ENCODE measurements around the gene CDC42. TPM values are rescaled to one million over a fixed set of nuclear protein-coding genes. Genes with fewer than 3 reads are reported as not detected.
A peak's percentile ranks its signal among the peaks of the same experiment; 100 is the strongest.

The CDC42 gene
- polyA plus RNA-seq, 3 donors from 2014 or later = 220 to 600 (median 473) TPM

DNA sequence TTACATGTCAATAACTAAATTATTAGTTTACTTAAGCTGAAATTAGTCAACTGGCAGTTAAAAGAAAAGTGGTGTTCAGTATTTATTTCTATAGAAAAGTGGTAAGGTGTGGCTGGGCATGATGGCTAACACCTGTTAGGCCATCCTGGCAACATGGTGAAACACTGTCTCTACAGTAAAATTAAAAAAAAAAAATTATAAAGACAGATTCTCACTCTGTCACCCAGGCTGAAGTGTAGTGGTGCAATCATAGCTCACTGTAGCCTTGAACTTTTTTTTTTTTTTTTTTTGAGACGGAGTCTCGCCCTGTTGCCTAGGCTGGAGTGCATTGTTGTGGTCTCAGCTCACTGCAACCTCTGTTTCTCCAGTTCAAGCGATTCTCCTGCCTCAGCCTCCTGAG, 57.5 kb downstream of the CDC42 start:
- H3K4me3 Mint-ChIP-seq = peak overlapping the region in 1 of 5 donors; percentile 8
- H3K27me3 Mint-ChIP-seq (ENCODE audit: low read depth in 3 of 3) = peaks cover 0 to 3% (median 0%) of the 10 kb centered on the region in 3 donors
- no peaks in the 10 kb centered on the region for H3K9me3 Mint-ChIP-seq
- H3K4me1 Mint-ChIP-seq = peaks cover 74 to 78% of the 10 kb centered on the region in 2 donors
- no peak for DNase-seq
- H3K36me3 Mint-ChIP-seq = peaks cover 3 to 11% (median 4%) of the 10 kb centered on the region in 3 donors
- peak overlapping the region in 4 of 6 donors; percentile 24 to 63 (median 48) for H3K27ac Mint-ChIP-seq

DNA sequence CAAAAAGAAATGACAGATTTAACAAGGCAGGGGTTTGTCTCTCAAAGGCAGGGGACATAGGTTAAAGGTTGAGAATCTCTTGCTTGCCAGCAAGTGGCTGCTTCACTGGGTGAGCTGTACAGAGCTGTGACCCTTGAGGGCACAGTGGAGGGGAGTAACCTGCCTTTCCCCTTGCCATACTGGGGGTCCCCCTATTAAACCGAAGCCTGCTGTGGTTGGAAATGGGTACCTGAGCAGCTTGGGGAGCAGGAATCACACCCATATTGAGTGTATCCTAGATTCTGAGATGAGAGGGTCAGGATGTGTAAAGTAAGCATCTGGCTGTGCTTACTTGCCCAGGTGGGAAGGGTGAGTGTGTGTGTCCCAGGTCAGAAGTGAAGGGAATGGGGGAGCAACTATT, 58.6 kb downstream of the CDC42 start:
- Mint-ChIP-seq H3K27me3 (ENCODE audit: low read depth in 3 of 3) (peaks cover 0 to 2% (median 0%) of the 10 kb centered on the region in 3 donors), H3K4me3 (no peak overlapping the region), H3K4me1 (peaks cover 69 to 78% of the 10 kb centered on the region in 2 donors), H3K27ac (peak overlapping the region in 5 of 6 donors; percentile 45 to 83 (median 75)), H3K9me3 (no peaks in the 10 kb centered on the region), H3K36me3 (peaks cover 3 to 16% (median 4%) of the 10 kb centered on the region in 3 donors)
- DNase-seq = no peak

DNA sequence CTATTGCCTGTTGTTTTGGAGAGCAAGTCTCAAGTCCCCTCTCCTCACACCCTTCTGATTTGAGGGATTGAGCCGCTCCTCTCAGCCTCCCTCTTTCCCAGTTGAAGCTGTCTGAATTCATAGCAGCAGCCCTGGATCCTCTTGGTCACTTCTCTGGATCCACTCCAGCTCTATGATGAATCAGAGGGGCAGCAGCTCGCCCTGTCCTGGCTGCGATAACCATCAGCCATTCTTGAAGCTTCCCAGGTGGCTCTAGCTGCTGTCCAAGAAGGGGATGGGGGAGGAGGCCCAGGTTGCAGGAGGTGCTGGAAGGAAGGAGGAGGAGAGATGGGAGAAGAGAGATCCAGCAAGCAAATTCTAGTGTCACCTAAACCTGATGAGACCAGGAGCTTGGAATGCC, 59.1 kb downstream of the CDC42 start:
- Mint-ChIP-seq H3K27me3 (ENCODE audit: low read depth in 3 of 3) (peaks cover 0 to 2% (median 0%) of the 10 kb centered on the region in 3 donors), H3K27ac (peak overlapping the region in 5 of 6 donors; percentile 45 to 81 (median 75)), H3K4me3 (no peak overlapping the region), H3K4me1 (peaks cover 69 to 78% of the 10 kb centered on the region in 2 donors), H3K9me3 (no peaks in the 10 kb centered on the region), H3K36me3 (peaks cover 3 to 16% (median 4%) of the 10 kb centered on the region in 3 donors)
- DNase-seq = no peak

DNA sequence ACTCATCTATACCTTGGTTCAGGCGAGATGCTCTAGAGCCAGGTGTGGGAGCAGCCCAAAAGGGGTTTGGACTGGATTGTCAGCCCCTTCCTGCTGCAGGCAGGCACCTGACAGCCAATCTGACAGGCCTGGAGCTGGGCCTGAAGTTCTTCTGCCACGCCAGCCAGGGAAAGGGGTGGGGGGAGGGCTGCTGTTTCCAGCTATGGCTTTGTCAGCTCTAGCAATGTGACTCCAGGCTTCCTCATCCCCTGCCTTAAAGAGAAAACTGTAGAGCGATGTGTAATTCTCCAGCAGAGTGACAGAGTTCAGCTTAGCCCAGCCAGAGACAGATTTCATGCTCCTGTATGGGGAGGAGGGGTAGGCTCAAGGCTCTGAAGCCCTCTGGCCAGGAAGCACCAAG, 60.0 kb downstream of the CDC42 start:
- Mint-ChIP-seq H3K9me3 (no peaks in the 10 kb centered on the region), H3K27ac (peak overlapping the region; percentile 37 to 81 (median 53)), H3K27me3 (ENCODE audit: low read depth in 3 of 3) (peaks cover 0 to 2% (median 2%) of the 10 kb centered on the region in 3 donors), H3K4me3 (no peak overlapping the region), H3K4me1 (peaks cover 68 to 80% of the 10 kb centered on the region in 2 donors), H3K36me3 (peaks cover 3 to 16% (median 4%) of the 10 kb centered on the region in 3 donors)
- DNase-seq = no peak

DNA sequence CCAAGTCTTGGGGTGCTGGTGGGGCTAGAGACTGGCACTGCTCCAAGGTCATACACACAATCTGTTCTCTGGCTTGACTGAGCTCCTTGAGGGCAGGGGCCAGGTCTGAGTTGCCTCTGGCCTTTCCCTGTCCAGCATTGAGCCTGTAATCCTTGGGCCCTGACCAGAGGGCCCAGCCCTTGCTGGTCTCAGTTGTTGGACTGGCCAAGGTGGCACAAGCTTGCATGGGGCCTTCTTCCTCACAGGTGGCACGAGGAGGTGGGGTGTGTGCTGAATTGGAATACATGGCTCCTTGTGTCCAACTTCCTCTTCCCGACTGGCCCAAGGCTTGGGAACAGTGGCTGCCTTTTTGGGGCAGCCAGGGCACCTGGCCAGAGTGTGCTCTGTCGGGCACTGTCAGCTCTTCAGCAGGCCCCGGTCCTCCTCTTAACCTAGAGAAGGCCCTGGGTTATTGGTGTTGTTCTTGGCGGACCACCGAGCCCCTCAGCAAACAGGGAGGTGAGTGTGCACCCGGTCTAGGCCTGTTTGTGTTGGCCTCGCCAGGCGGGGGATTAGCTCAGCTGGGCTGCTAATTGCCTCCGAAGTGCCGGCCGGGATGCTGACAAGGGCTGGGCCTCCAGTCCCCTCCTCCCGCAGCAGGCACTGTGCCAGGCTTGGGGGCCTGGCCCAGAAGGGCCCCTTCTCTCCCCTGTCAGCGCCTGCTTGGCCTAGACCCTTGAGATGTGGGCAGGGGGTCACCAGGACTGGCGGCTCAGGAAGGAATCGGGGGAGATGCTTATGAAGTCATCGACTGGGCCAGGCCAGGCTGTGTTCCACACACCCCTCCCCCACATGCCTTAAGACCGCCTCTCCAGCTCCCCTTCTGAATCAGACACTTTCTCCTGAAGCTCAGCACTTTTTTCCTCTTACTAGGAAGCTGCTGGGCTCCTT, 61.8 kb downstream of the CDC42 start:
- peaks cover 0 to 18% (median 6%) of the 10 kb centered on the region in 3 donors for H3K36me3 Mint-ChIP-seq
- DNase-seq = no peak
- no peak overlapping the region for H3K4me3 Mint-ChIP-seq
- no peaks in the 10 kb centered on the region for H3K9me3 Mint-ChIP-seq
- H3K4me1 Mint-ChIP-seq = peaks cover 64 to 77% of the 10 kb centered on the region in 2 donors
- H3K27me3 Mint-ChIP-seq (ENCODE audit: low read depth in 3 of 3) = peaks cover 2% of the 10 kb centered on the region in 3 donors
- peak overlapping the region; percentile 44 to 84 (median 54) for H3K27ac Mint-ChIP-seq

DNA sequence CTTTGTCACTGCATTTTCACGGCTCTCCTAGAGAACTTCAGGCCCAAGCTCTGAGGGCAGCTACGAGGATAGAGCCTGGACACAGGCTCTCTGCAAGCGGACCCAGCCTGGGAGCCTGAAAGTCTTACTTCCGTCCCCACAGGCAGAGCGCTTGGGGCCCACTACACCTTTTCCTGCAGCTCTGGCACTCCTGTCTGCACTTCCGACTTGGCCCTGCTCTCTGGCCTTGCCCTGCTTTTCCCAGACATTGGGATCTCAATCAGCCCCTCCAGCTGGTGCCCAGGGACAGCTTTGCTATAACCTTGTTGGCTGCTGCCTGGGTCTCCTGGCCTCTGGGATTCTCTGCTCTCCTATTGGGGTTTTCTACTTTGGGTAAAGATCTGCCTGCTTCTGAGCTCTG, 62.8 kb downstream of the CDC42 start:
- Mint-ChIP-seq H3K36me3 (peaks cover 0 to 21% (median 8%) of the 10 kb centered on the region in 3 donors), H3K27me3 (ENCODE audit: low read depth in 3 of 3) (peaks cover 2% of the 10 kb centered on the region in 3 donors), H3K4me3 (no peak overlapping the region), H3K4me1 (peaks cover 57 to 73% of the 10 kb centered on the region in 2 donors), H3K27ac (peak overlapping the region in 5 of 6 donors; percentile 18 to 72 (median 48)), H3K9me3 (no peaks in the 10 kb centered on the region)
- DNase-seq = no peak

DNA sequence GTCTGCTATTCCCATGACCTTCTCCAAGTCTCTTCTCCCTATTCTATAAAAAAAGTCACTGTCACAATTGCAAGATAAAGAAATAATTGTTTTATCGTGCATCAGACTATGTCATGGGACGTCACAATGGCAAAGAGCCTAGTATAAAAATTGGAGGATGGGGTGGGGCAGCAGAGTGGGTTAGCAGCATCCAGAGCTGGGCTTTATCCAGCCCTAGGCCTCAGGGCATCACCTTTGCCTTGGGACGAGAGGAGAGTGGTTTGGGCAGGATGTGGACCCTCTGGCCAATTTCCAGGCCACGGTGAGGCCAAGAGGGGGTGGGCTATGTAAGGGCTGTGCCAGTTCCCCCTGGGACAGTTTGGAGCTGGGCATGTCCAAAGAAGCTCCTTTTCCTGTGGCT, 64.7 kb downstream of the CDC42 start:
- H3K4me1 Mint-ChIP-seq = peaks cover 45 to 66% of the 10 kb centered on the region in 2 donors
- H3K4me3 Mint-ChIP-seq = no peak overlapping the region
- peak overlapping the region in 5 of 6 donors; percentile 27 to 78 (median 70) for H3K27ac Mint-ChIP-seq
- peaks cover 2 to 4% (median 2%) of the 10 kb centered on the region in 3 donors for H3K27me3 Mint-ChIP-seq (ENCODE audit: low read depth in 3 of 3)
- peaks cover 0 to 17% (median 8%) of the 10 kb centered on the region in 3 donors for H3K36me3 Mint-ChIP-seq
- no peak for DNase-seq
- no peaks in the 10 kb centered on the region for H3K9me3 Mint-ChIP-seq

DNA sequence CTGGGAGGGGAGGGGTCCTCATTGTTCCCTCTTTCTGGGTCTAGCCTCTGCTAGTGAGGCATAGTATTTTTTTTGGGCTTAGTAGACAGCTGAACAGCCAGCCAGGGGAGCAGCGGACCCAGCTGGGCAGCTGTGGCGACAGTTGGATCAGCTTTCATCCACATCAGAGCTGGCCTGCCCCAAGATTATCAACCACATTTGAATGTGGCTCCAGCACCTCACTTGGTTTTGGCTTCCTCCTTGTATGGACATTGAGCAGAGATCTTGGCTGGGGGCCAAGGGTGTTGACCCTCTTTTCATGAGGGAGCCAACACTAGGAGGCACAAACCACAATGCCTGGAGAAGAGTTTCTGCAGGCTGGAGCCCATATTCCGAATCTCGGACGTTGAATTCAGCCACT, 65.3 kb downstream of the CDC42 start:
- Mint-ChIP-seq H3K9me3 (no peaks in the 10 kb centered on the region), H3K4me1 (peaks cover 42 to 60% of the 10 kb centered on the region in 2 donors), H3K36me3 (peaks cover 0 to 17% (median 8%) of the 10 kb centered on the region in 3 donors), H3K4me3 (no peak overlapping the region), H3K27ac (peak overlapping the region; percentile 9 to 78 (median 52)), H3K27me3 (ENCODE audit: low read depth in 3 of 3) (peaks cover 2 to 4% (median 2%) of the 10 kb centered on the region in 3 donors)
- no peak for DNase-seq

DNA sequence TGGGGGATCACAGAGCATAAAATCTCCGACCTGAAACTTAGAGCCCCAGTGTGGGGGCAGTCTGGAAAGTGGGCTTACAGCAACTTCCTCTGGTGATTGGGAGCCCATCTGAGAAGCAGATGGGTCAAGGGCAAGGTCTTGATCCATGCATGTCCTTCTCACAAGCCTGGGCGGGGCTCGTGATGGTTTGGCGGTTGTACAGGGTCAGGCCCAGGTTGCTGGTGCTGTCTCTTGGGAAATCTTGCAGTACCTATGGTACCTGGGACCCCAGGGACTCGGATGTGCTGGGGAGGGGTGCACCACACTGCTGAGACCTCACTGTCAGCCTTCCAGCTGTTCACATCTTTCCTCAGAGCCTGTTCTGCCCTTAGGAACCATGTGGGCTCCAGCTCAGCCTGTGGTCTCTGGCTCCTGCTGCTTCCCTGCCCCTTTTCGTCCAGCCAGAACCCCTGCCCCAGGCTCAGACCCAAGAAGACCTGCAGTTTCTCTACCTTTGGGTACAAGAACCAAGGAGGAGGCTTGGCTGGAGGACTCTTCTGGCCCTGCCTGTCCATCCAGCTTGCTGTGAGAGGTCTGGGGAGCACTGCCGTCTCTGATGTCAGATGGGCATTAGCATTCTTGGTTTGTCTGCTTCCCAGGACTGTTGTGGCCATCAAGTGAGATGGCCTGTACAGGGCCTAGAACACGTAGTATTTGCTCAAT, 65.9 kb downstream of the CDC42 start:
- peaks cover 0 to 17% (median 4%) of the 10 kb centered on the region in 3 donors for H3K36me3 Mint-ChIP-seq
- no peaks in the 10 kb centered on the region for H3K9me3 Mint-ChIP-seq
- H3K27me3 Mint-ChIP-seq (ENCODE audit: low read depth in 3 of 3) = peaks cover 2 to 4% (median 2%) of the 10 kb centered on the region in 3 donors
- peak overlapping the region in 5 of 6 donors; percentile 41 to 84 (median 62) for H3K27ac Mint-ChIP-seq
- DNase-seq = no peak
- peaks cover 37 to 54% of the 10 kb centered on the region in 2 donors for H3K4me1 Mint-ChIP-seq
- no peak overlapping the region for H3K4me3 Mint-ChIP-seq

DNA sequence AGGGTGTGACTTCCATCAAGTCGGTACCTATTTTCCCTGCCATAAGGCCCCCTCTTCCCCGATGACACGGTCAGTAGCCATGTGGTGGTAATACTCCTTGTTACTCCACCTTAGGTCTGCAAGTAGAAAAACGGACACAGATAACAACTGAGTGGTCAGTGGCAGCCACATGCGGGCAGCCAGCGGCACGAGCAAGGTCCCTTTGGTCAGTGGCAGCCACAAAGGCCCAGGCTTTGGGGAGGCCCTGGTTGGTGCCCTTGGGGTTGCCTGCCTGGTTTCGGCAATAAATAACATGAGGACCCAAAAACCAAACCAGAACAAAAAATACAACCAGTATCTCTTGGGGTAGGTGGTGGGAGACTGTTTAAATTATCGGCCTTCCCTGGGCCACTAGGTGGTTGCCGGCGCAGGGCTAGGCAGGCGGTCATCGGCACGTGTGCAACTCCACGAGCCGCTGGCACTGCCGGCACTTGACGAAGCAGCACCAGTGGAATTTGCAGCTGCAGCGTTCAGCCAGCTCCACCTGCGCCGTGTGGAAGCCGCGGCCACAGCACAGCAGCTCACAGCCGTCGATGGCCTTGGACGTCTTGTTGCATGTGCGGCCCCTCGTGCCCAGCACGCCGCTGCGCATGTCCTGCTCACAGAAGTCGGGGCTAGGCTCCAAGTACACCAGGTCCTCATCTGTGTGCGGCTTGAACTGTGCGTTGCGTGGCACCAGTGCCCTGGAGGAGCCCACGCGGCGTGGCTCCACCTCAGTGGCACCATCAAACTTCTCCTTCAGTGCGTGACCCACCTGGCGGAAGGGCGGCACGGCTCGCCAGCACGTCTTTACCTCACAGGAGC, 67.3 kb downstream of the CDC42 start:
- Mint-ChIP-seq H3K36me3 (peaks cover 0 to 16% (median 4%) of the 10 kb centered on the region in 3 donors), H3K4me3 (no peak overlapping the region), H3K27me3 (ENCODE audit: low read depth in 3 of 3) (peaks cover 2 to 3% (median 2%) of the 10 kb centered on the region in 3 donors), H3K27ac (peak overlapping the region in 2 of 6 donors; percentile 3 to 60), H3K9me3 (no peaks in the 10 kb centered on the region), H3K4me1 (peaks cover 33 to 51% of the 10 kb centered on the region in 2 donors)
- no peak for DNase-seq

DNA sequence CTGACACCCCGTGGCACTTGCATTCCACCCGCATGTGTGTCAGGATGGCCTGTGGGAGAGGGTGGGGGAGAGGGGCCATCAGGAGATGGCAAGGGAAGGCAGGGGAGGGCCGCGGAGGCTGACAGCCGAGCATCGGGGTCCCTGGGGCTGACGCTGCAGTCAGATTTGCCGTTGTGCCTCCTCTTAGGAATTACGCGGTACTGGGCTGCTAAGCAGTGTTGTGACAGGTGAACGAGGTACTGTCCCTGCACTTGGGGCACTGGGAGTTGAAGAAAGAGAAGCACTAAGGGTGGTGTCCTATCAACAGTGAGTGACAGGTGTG, 67.9 kb downstream of the CDC42 start:
- Mint-ChIP-seq H3K4me1 (peaks cover 28 to 45% of the 10 kb centered on the region in 2 donors), H3K27ac (peak overlapping the region in 2 of 6 donors; percentile 42 to 69), H3K36me3 (peaks cover 0 to 11% (median 4%) of the 10 kb centered on the region in 3 donors), H3K27me3 (ENCODE audit: low read depth in 3 of 3) (peaks cover 2 to 3% (median 2%) of the 10 kb centered on the region in 3 donors), H3K9me3 (no peaks in the 10 kb centered on the region), H3K4me3 (no peak overlapping the region)
- no peak for DNase-seq

DNA sequence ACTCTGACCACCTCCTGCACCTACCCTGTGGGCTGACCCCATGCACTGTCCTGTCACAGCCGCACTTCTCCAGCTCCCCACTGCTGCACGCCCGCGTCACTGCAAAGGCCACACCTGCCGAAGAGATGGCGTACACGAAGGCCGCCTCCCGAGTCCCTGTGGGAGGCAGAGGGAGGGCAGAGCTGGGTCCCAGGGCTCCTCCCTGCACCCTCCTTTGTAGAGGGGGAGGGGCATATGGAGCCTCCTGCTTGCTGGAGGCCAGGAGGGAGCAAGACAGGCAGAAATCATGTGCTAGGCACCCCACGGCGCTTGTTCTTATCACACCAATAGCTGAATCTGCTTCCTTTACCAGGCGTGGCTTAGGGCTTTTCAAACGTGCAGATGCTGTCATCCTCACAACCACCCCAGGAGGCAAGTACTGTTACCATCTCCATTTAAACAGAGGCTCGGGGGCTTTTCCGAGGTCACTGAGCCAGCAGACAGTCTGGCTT, 69.0 kb downstream of the CDC42 start:
- peaks cover 0 to 9% (median 4%) of the 10 kb centered on the region in 3 donors for H3K36me3 Mint-ChIP-seq
- no peak overlapping the region for H3K4me3 Mint-ChIP-seq
- peaks cover 22 to 35% of the 10 kb centered on the region in 2 donors for H3K4me1 Mint-ChIP-seq
- H3K9me3 Mint-ChIP-seq = no peaks in the 10 kb centered on the region
- H3K27ac Mint-ChIP-seq = peak overlapping the region in 1 of 6 donors; percentile 51
- peaks cover 2 to 3% (median 2%) of the 10 kb centered on the region in 3 donors for H3K27me3 Mint-ChIP-seq (ENCODE audit: low read depth in 3 of 3)
- DNase-seq = no peak
